Lower leg skin (tissue), 3 donors: ENCODE measurements around the gene SCGB1C1.

Source experiments
- CTCF ChIP-seq, 3 donors: fragments of 450-650 bp; IDR thresholded peaks; one replicate each; pipeline ENCODE4 v1.5.1; 2016; ENCODE audit warnings: antibody characterized with exemption in 3 of 3, mild to moderate bottlenecking in 3 of 3, moderate library complexity in 2 of 3
- POLR2A ChIP-seq, 2 donors: fragments of 450-650 bp; IDR thresholded peaks; one replicate each; pipeline ENCODE4 v1.6.1; 2016 to 2017; ENCODE audit warnings: antibody characterized with exemption in 2 of 2, mild to moderate bottlenecking in 1 of 2, moderate library complexity in 1 of 2

GRCh38 chr11:241634-242033, 48.8 kb downstream of the SCGB1C1 start:
- no peak for TF ChIP-seq CTCF (IDR thresholded peaks at IDR 0.05)
- TF ChIP-seq POLR2A (IDR thresholded peaks at IDR 0.05) = no peak
